HG03108 (cell line): ENCODE results near the gene MRPL2.
"Not testable (repeated sequence)": the region's sequence is repeated elsewhere in the genome, so short reads cannot be mapped to it uniquely, and the experiment has no call there.

ENCODE experiments used
- ATAC-seq: cut with Tn5 transposase; IDR thresholded peaks from one replicate; pipeline ENCODE4 v1.9.1; 2021; ENCODE audit warnings: moderate library complexity; ENCODE audit not compliant: unreplicated experiment

MRPL2 gene

DNA sequence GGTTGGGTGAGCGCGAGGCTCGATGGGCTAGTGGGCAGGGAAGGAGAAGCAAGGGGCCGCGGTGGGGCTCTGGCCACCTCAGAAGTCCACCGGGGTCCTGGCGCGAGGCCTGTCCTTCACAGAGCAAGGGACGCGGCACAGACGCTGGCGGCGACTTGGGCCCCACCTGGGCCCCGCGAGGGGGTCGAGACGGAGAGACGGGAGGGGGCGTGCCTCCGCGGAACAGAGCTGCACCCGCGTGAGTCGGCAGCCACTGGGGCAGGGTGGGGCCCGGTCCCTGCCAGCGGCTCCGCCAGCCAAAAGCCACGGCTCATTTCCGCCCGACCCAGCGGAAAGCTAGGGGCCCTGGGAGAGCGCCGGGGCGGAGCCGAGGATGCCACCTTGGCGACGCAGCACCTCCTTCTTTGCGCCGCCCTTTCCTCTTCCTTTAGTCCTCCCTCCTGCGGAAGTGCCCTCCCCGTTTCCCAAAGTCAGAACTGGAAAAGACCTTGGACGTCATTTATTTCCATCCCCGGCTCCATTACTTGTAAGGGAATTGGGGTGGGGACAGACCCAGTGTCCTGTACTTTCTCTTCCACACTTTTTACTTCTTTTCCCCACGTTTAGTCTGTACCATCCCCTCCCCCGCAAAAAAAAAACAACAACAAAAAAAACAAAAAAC, 5.6 kb downstream of the MRPL2 start, which contains the start of gene CUL7:
Gene CUL7 (minus strand): TSS at position 307 of the 661 bp plus-strand sequence. CDS start 1,063 bp downstream, outside the sequence.
- peak; percentile 91 for ATAC-seq

- peak; percentile 9 for ATAC-seq
Measured at GRCh38 chr6:43052842-43053544, 6.2 kb downstream of the MRPL2 start.

DNA sequence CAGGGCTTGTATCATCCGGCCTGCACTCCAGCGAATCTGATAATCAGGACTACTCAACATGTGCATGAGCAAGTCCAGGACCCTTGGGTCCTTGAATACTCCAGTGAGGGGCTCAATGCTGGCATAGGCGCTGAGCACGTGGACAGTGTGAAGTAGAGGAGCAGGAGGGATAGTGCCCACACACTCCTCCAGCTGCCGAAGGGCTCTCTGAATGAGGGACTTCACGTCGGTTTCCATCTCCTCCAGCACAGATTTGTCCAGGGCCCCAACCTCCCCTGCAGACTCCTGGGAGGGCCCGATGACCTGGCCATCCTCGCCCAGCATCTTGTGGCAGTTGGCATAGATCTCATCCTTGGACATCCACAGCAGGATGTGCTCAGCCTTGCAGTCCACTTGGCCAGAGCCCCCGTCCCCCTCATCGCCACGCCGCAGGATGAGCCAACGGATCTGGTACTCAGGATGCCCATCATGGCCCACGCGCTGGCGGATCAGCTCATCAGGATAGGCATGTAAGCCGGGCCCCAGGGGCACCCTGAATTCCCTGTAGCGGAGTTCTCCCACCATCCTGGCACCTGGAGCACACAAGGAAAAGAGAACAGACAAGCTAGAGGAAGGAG, 6.9 kb downstream of the MRPL2 start:
- ATAC-seq, result no peak

DNA sequence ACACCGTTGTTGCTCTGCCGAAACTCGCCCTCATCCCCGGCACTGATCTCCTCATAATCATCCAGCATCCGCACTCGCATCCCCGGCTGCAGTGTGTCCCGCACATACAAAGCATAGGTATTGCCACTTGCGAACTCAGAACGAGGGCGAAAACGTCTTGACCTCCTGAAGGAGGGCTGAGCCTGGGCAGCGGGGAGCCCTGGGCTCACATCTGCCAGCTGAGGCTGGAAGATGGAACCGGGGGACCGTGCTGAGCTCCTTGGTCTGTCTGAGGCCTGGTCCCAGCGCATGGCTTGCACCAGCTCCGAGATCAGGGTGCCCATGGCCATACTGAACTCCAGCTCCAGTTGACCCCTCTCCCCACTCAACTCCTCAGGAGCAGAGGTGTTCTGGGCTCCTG, 8.3 kb downstream of the MRPL2 start:
- ATAC-seq, result no peak

DNA sequence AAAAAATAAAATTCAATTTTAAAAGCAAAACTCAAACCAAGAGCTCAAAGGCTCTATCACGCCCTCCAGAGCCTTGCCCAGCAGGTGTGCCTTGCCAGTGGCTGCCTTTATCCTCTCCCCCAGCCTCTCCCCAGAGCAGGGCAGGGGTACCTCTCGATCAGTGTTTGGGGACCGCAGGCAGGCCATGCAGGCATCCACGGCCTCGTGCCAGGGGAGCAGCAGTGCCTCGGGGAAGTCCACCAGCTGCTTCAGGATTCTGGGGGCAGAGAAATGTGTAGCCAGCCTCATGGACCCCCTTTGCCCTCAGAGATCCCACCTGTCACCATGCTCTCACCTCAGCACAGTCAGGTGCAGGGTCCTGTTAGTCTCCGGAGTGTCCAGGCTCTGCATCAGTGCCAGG, 11.2 kb downstream of the MRPL2 start:
- no peak for ATAC-seq

DNA sequence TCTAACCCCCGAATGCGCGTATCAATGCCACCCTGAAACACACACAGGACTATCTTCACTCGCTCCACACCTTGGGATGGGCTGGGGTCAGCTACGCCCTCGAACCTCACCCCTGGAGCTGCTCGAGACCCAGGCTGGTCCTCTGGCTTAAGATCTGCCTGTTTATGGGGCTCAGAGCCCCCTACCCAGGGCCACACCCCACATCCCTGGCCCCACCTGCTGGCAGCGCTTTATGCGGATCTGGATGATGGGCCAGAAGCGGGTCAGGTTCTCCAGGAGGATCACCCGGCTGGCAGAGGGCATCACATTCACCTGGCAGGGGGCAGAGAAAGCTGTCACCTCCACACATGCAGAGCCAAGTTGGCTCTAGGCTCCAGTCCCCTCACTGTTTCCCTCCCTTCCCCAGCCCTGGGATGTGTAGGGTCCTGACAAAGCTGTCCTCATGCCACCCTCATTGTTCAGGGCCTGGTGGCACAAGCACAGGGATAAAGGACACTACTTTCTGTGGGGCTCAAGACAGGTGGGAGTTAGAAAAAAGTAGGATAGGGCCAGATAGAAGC, 13.8 kb downstream of the MRPL2 start:
- ATAC-seq, result no peak

DNA sequence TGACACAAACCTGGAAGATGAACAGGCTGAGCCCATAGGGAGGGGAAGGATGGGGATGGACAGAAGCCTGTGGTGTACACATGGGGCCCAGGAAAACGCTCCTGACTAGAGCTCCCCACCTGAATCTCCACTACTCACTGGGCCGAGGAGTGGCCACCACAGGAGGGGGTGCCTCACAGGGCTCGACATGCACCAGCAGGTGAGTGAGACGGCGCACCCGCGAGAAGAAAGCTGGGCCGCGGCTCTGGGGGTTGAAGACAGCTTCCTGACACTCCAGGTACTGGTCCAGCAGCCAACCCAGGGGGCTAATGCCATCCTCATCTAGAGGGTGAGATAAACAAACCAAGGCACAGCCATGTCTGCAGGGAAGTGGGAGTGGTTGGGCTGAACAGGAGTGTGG, 15.9 kb downstream of the MRPL2 start:
- no peak for ATAC-seq

- not testable (repeated sequence) for ATAC-seq
Measured at GRCh38 chr6:43041475-43041874, 17.8 kb downstream of the MRPL2 start.

DNA sequence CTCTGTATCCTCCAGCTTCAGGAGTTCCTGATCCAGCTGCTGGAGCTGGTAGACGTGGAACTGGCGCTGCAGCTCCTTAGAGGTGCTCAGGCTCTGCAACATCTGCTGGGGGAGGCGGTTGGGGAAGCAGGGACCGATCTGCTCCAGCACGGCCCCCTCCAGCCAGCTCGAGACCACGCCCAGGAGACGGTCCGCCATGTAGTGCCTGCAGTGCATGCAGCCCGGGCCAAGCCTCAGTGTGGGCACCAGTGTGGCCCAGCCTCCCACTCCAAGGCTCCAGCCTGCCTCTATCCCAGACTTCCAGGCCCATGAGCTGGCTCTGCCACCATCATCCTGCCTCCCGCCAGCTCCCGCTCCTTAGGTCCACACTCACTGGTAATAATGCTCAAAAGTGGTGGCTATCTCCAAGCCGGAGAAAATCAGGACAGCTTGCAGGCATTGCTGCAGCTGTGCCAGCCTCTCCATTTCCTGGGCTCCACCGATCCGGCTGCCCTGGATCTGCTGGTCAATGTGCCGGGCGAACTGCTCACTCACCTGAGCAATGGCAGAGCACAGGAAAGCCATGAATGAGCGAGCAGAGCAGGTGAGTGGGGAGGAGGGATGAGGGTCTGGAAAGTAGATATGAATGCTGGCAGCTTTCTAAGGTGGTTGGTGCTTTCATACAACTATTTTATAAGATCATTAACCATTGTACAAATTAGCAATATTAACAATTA, 18.5 kb downstream of the MRPL2 start:
- no peak for ATAC-seq

- ATAC-seq, result no peak
Measured at GRCh38 chr6:43038727-43039126, 20.5 kb downstream of the MRPL2 start.

DNA sequence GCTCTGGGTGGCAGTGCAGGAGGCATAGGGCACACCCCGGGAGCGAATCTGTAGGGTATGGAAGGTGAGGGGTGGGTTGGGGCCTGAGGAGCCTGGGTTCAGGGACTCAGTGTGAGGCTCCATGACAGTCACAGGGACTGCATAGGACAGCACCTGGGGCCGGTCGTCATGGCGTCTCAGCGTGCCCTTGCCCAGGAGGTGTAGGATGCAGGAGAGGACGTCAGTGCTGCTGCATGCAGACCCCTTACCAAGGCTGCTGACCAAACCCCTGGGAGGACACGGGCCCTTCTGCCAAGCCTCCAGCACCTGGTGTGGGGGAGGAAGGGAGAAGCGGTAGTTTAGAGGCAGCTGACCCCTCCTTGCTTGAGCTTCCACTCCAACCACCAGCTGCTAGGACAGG, 21.5 kb downstream of the MRPL2 start:
- ATAC-seq, result no peak

DNA sequence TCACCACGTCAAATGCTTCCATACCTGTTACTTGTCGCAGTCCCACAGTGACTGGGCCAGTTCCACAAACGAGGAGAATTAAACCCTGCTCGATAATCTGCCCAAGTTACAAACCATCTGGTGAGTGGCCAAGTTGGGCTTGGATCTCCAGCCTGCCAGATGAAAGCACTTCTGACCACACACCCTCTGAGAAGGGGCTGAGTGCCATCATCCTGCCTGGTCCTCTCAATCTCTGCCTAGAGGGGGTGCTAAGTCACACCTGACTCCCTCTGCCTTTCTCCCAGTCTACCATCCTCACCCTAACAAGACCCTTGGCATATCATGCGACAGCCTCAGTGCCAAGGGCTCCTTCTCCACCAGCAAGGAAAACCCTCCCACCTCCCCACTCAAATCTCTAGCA, 22.0 kb downstream of the MRPL2 start:
- ATAC-seq, result no peak

DNA sequence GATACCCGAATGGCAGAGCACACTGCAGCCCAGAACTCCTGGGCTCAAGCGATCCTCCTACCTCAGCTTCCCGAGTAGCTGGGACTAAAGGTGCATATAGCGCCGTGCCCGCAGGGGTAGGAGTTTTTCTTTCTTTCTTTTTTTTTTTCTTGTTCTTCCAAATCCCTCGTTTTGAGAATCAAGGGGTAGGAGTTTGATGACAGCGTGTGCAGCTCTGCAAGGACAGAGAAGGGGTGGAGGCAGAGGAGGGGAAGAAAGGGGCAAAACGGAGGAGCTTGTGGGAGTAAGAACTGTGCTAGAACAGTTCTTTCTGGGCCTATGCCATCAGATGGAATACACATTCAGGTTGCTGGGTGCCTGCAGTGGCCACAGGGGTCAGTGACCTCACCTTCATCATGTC, 22.5 kb downstream of the MRPL2 start:
- ATAC-seq, result no peak

GRCh38 chr6:43035495-43036194, 23.6 kb downstream of the MRPL2 start:
- no peak for ATAC-seq

DNA sequence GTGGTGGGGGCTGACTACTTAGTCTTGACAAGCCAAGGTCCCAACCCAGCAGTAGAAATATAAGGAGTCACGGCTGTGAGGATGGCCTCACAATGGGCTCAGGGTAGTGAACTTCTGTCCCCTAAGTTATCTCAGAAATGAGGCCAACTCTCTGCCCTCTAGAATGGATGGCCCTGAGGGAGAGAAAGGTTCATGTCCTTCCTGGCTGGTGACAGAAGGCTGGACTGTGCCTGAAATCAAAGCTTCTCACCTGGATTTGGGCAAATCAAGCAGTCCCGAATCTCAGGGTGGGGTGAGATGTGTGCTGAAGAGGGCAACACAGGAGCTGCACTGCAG, 25.1 kb downstream of the MRPL2 start:
- no peak for ATAC-seq

DNA sequence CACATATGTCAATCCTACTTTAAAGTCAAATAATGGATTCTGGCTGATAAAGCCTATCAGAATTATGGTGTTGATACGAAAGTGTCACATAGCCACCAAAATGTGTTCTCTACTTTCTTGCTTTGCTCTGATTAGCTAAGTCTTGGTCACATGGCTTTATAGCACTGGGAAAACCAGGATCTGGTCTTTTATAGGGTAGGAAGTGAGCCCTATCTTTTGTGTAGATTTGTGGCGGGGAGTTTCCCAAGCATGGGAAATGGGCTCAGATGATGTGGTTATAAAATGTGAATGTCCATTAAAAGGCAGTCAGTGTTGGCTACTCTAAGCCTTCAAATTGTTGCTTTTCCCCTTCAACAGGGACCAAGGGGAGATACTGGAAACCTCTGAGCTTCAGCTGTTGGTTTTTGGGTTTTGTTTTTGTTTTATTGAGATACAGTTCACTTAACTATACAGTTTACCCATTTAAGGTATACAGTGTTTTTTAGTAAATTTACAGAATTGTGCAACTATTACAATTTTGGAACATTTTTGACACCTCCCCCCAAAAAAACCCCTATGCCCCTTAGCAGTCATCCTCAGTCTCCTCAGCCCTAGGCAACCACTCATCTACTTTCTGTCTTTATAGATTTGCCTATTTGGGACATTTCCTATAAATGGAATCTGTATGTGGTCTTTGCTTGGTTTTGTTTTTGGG, 25.6 kb downstream of the MRPL2 start:
- no peak for ATAC-seq

DNA sequence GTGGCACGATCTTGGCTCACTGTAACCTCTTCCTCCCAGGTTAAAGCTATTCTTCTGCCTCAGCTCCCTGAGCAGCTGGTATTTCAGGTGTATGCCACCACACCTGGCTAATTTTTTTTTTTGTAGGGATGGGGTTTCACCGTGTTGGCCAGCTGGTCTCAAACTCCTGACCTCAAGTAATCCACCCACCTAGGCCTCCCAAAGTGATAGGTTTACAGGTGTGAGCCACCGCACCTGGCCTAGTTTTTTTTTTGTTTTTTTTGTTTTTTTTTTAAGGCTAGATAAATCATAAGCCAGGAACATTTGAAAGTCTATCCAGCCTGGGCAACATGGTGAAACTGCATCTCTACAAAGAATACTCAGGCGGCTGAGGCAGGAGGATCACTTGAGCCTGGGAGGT, 26.9 kb downstream of the MRPL2 start:
- no peak for ATAC-seq

DNA sequence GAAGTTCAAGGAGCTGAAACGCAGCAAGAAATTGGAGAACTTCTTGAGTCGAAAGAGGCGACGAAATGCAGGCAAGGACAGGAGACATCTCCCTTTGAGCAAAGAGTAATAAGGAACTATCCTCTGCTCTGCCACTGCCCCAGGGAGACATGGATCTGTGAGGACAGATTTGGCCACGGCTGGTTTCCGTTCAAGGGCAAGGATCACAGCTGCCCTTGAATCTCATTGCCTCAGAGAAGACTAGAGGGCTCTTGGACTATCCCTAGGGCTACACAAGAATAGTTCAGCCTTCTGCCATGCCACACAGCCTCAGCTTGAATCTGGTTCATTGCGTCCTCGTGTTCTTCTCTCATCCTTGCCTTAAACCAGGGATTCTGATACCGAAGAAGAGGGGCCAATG, 30.1 kb downstream of the MRPL2 start:
- no peak for ATAC-seq

DNA sequence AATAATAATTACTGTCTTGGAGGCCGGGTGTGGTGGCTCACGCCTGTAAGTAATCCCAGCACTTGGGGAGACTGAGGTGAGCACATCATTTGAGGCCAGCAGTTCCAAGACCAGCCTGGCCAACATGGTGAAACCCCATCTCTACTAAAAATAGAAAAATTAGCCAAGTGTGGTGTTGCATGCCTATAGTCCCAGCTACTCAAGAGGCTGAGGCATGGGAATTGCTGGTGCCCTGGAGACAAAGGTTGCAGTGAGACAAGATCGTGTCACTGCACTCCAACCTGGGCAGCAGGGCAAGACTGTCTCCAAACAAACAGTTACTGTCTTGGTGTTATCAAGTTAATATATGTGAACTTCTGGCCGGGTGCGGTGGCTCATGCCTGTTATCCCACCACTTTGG, 32.9 kb downstream of the MRPL2 start:
- no peak for ATAC-seq

GRCh38 chr6:43024436-43024835, 34.8 kb downstream of the MRPL2 start:
- ATAC-seq, result no peak
